HCT116 (cell line): ENCODE results near the gene ATXN1. TPM values are rescaled to one million over a fixed set of nuclear protein-coding genes. Genes with fewer than 3 reads are reported as not detected.

ENCODE experiments used
- ATAC-seq: fragments of 200-7000 bp; cut with Tn5 transposase; 2 replicates; pipeline ENCODE4 v1.9.1; 2020; ENCODE audit warnings: mild to moderate bottlenecking, moderate library complexity
- BruUV-seq: library from RNA; stranded (reverse); fragments of 400-500 nt; replicated peaks from 2 replicates; lab custom pipeline; 2021; lab: Mats Ljungman, UMichigan
- CTCF ChIA-PET: fragments of 300-600 bp; sonication (Branson Sonifier 250); formaldehyde crosslinking; loops from one replicate; lab custom pipeline; 2021; ENCODE audit warnings: antibody characterized with exemption; lab: Charles Lee
- POLR2A ChIA-PET: fragments of 300-600, 350-600 bp; sonication (Branson Sonifier 250); formaldehyde crosslinking; loops from one replicate; lab custom pipeline; 2021; ENCODE audit warnings: antibody characterized with exemption; lab: Charles Lee
- RAD21 ChIA-PET, 2 experiments: fragments of 300-600 bp; sonication (Branson Sonifier 250); formaldehyde crosslinking; loops; one replicate each; lab custom pipeline; 2023; ENCODE audit warnings: low total read pairs in 2 of 2; ENCODE audit not compliant: uncharacterized antibody in 2 of 2, unreplicated experiment in 2 of 2, low non-redundant PET in 1 of 2; lab: Charles Lee
- DNase-seq: peaks from one replicate; pipeline ENCODE4 v3.0.0-alpha.2; 2010; ENCODE audit warnings: low read depth, low spot score
- H2AFZ ChIP-seq: fragments of 200-600 bp; shearing (Covaris generic), sonication (generic); 2 replicates; pipeline ENCODE4 v1.6.1; 2017; ENCODE audit warnings: low read depth, mixed run types, mixed read lengths, antibody characterized with exemption, low read length; ENCODE audit not compliant: poor library complexity, severe bottlenecking
- H3K27ac ChIP-seq: 2 replicates; pipeline ENCODE4 v1.5.1; 2012; ENCODE audit warnings: low read depth, low read length
- H3K27me3 ChIP-seq: fragments of 200-600 bp; sonication (generic); 2 replicates; pipeline ENCODE4 v1.6.1; 2016; ENCODE audit warnings: mixed run types, low read length, mixed read lengths; ENCODE audit not compliant: insufficient read depth
- H3K36me3 ChIP-seq, 2 experiments: fragments of 200-500 bp in 1 of 2; fragments of 200-600 bp in 1 of 2; sonication (Bioruptor generic) in 1 of 2; sonication (generic) in 1 of 2; 2 replicates each; pipeline versions ENCODE4 v1.5.1 to v1.6.1; 2014 to 2016; ENCODE audit warnings: low read length in 2 of 2, inconsistent platforms in 1 of 2, mixed read lengths in 1 of 2, mixed run types in 1 of 2; ENCODE audit not compliant: insufficient read depth in 2 of 2, control insufficient read depth in 1 of 2
- H3K4me1 ChIP-seq, 2 experiments: fragments of 200-600 bp in 1 of 2; sonication (generic) in 1 of 2; 2 replicates each; pipeline versions ENCODE4 v1.5.1 to v1.6.1; 2012 to 2017; ENCODE audit warnings: low read length in 2 of 2, inconsistent platforms in 1 of 2, mild to moderate bottlenecking in 1 of 2, mixed read lengths in 1 of 2, mixed run types in 1 of 2, moderate library complexity in 1 of 2; ENCODE audit not compliant: insufficient read depth in 2 of 2, control insufficient read depth in 1 of 2
- H3K4me2 ChIP-seq: fragments of 200-600 bp; sonication (generic); 2 replicates; pipeline ENCODE4 v1.6.1; 2017; ENCODE audit warnings: mixed run types, low read length, mixed read lengths
- H3K4me3 ChIP-seq, 2 experiments: fragments of 200-600 bp in 1 of 2; sonication (generic) in 1 of 2; replicated peaks in 1 of 2; 2 replicates each; pipeline ENCODE4 v1.5.1; 2011 to 2016; ENCODE audit warnings: low read length in 2 of 2, control low read depth in 1 of 2, low read depth in 1 of 2, mild to moderate bottlenecking in 1 of 2, mixed read lengths in 1 of 2, mixed run types in 1 of 2
- H3K79me2 ChIP-seq: fragments of 200-600 bp; sonication (generic); 2 replicates; pipeline ENCODE4 v1.6.1; 2017; ENCODE audit warnings: mild to moderate bottlenecking, mixed run types, low read length, moderate library complexity, mixed read lengths; ENCODE audit not compliant: insufficient read depth
- H3K9ac ChIP-seq: fragments of 200-600 bp; sonication (generic); 2 replicates; pipeline ENCODE4 v1.6.1; 2016; ENCODE audit warnings: low read length, mixed read lengths
- H3K9me2 ChIP-seq: fragments of 200-600 bp; sonication (generic), shearing (Covaris generic); 2 replicates; pipeline ENCODE4 v1.6.1; 2017; ENCODE audit warnings: mixed run types, mild to moderate bottlenecking, moderate library complexity; ENCODE audit not compliant: insufficient read depth
- H3K9me3 ChIP-seq, 2 experiments: fragments of 200-500 bp in 1 of 2; fragments of 200-600 bp in 1 of 2; sonication (Bioruptor generic) in 1 of 2; sonication (generic) in 1 of 2; 2 replicates each; pipeline ENCODE4 v1.6.1; 2014 to 2017; ENCODE audit warnings: low read length in 2 of 2, mixed read lengths in 2 of 2, inconsistent platforms in 1 of 2, low read depth in 1 of 2, mild to moderate bottlenecking in 1 of 2, mixed run types in 1 of 2, moderate library complexity in 1 of 2; ENCODE audit not compliant: control insufficient read depth in 1 of 2, insufficient read depth in 1 of 2
- H4K20me1 ChIP-seq: fragments of 200-600 bp; sonication (generic), shearing (Covaris generic); 2 replicates; pipeline ENCODE4 v1.6.1; 2017; ENCODE audit warnings: mixed run types, mild to moderate bottlenecking, moderate library complexity; ENCODE audit not compliant: insufficient read depth
- CBX3 ChIP-seq: IDR thresholded peaks from 2 replicates; pipeline ENCODE4 v1.6.1; 2012; ENCODE audit warnings: low read depth
- EGR1 ChIP-seq: IDR thresholded peaks from 2 replicates; pipeline ENCODE4 v1.6.1; 2012; ENCODE audit warnings: low read depth
- ELF1 ChIP-seq: IDR thresholded peaks from 2 replicates; pipeline ENCODE4 v1.6.1; 2012; ENCODE audit warnings: low read depth, borderline replicate concordance
- EZH2 ChIP-seq: fragments of 200-600 bp; sonication (generic); IDR thresholded peaks from 2 replicates; pipeline ENCODE4 v1.6.1; 2017; ENCODE audit warnings: antibody characterized with exemption, mixed run types
- FOSL1 ChIP-seq: IDR thresholded peaks from 2 replicates; pipeline ENCODE4 v1.6.1; 2012; ENCODE audit warnings: low read depth
- MAX ChIP-seq: IDR thresholded peaks from 2 replicates; pipeline ENCODE4 v1.6.1; 2012
- POLR2A ChIP-seq: IDR thresholded peaks from 2 replicates; pipeline ENCODE4 v1.7.0; 2011; ENCODE audit warnings: borderline replicate concordance; ENCODE audit not compliant: insufficient read depth, insufficient read length; ENCODE audit errors: extremely low read depth
- POLR2AphosphoS5 ChIP-seq: IDR thresholded peaks from 2 replicates; pipeline ENCODE4 v1.6.1; 2011; ENCODE audit warnings: mild to moderate bottlenecking, low read depth, low read length, moderate library complexity
- SIN3A ChIP-seq: IDR thresholded peaks from 2 replicates; pipeline ENCODE4 v1.6.1; 2012; ENCODE audit warnings: low read depth
- SP1 ChIP-seq: IDR thresholded peaks from 2 replicates; pipeline ENCODE4 v1.6.1; 2012; ENCODE audit warnings: low read depth
- TCF7L2 ChIP-seq: IDR thresholded peaks from 2 replicates; pipeline ENCODE4 v1.7.0; 2011; ENCODE audit warnings: borderline replicate concordance, inconsistent platforms; ENCODE audit not compliant: insufficient read depth, insufficient read length; ENCODE audit errors: extremely low read depth
- YY1 ChIP-seq: IDR thresholded peaks from 2 replicates; pipeline ENCODE4 v1.6.1; 2011; ENCODE audit warnings: low read length, low read depth, moderate library complexity, mild to moderate bottlenecking; ENCODE audit not compliant: insufficient replicate concordance; ENCODE audit errors: extremely low read depth
- ZBTB33 ChIP-seq: IDR thresholded peaks from 2 replicates; pipeline ENCODE4 v1.6.1; 2011; ENCODE audit warnings: mild to moderate bottlenecking, low read length, moderate library complexity; ENCODE audit not compliant: insufficient replicate concordance; ENCODE audit errors: extremely low read depth
- ZNF274 ChIP-seq: fragments of 200-500 bp; sonication (Bioruptor generic); IDR thresholded peaks from 2 replicates; pipeline ENCODE4 v1.6.1; 2014; ENCODE audit warnings: mild to moderate bottlenecking, low read depth, low read length, inconsistent platforms
- intact Hi-C: fragments of 100-400 bp; cut with micrococcal nuclease; formaldehyde crosslinking; loops from 2 replicates; pipeline ENCODE4 v1.10.0; 2022
- total RNA-seq: library from RNA; stranded (reverse); gene quantifications from one replicate; pipeline ENCODE4 v1.2.1, GENCODE V29; 2021; ENCODE audit not compliant: unreplicated experiment
- TF ChIP-seq, protein P1 (sequence below): IDR thresholded peaks from 2 replicates; pipeline ENCODE4 v1.6.1; 2012

The ATXN1 gene
- total RNA-seq, 1 experiment from 2014 or later: 21.0 TPM

DNA sequence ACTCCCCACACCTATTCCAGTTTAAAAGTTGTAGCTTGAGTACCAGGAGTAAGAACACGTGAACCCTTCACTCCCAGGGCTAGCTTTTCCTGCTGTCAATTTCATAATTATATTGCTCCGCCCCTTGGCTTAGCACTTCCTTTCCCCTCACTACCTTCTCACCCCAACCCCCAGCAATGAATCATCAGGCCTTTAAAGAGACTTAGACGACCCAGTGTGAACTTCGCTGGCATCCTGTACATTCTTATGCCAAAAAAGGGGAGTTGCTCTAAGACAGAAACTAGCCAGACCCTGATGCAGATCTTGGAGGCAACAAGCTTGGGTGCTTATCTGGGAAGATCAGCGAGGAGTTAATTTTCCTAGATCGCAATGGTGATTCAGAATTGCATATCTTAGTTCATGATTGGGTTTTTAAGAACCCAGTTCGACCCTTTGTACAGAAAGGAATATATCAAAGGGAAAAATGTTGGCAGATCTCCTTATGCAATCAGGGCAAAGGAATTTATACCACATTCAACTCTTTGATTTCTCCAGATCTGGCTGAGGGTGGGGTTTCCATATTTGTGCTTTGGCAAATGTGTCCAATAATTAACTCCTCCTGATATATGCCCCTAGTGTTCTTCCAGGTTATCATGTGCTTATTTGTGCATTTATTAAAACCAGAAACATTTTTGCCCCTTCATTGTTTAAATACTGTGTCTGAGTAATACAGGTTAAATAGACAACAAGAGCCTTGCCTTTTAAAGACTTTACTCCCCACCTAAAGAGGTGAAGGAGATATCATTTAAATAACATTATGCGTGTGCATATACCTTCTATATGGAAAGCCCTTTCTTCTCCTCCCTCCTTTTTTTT, 8.1 kb upstream of the ATXN1 start (continued):
- TF ChIP-seq ZBTB33: no peak

- no TSS peak for BruUV-seq
- peak overlapping the region; percentile 33; the same call in 1 of the 2 replicates for H3K9ac ChIP-seq
- no peaks in the 10 kb centered on the region for H3K36me3 ChIP-seq
- no peaks in the 10 kb centered on the region for H3K79me2 ChIP-seq
- no peak for DNase-seq
- no peak for ATAC-seq
- no peaks in the 10 kb centered on the region for H3K9me3 ChIP-seq
- H3K27me3 ChIP-seq: no peaks in the 10 kb centered on the region
- RAD21 ChIA-PET: interaction anchor here in 1 of 2 experiments (0.5 kb wide), 1 partner anchor 1086 kb away, joined by 3 read pairs; no protein-coding TSS in a partner anchor
- peaks cover 72 to 82% of the 10 kb centered on the region in 2 experiments for H3K4me1 ChIP-seq
- H3K4me2 ChIP-seq: peak overlapping the region; percentile 79
- TF ChIP-seq YY1 (no peak), EGR1 (no peak), POLR2A (no peak), SP1 (no peak), POLR2AphosphoS5 (no peak), CBX3 (no peak), TCF7L2 (no peak), FOSL1 (no peak), ZNF274 (no peak), EZH2 (no peak), ELF1 (no peak), MAX (no peak), ZBTB33 (no peak), SIN3A (no peak)
- TF ChIP-seq, protein P1, sequence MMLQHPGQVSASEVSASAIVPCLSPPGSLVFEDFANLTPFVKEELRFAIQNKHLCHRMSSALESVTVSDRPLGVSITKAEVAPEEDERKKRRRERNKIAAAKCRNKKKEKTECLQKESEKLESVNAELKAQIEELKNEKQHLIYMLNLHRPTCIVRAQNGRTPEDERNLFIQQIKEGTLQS: no peak
- intact Hi-C loops: no loop called here
- H3K9me2 ChIP-seq: no peaks in the 10 kb centered on the region
- peak overlapping the region in 1 of 2 experiments; percentile 38; a peak in 1 of 4 replicates for H3K4me3 ChIP-seq
- H4K20me1 ChIP-seq: no peaks in the 10 kb centered on the region
- CTCF ChIA-PET: interaction anchor here (1.0 to 1.2 kb wide), 2 partner anchors 197 to 318 kb away, joined by 3 read pairs; no protein-coding TSS in a partner anchor
- H2AFZ ChIP-seq: no peak overlapping the region
- POLR2A ChIA-PET: interaction anchor here (0.7 to 1.2 kb wide), 3 partner anchors 36 to 61 kb away, joined by 3 to 4 read pairs (median 3); no protein-coding TSS in a partner anchor
- peak overlapping the region; percentile 70; the same call in 1 of the 2 replicates for H3K27ac ChIP-seq
Measured at GRCh38 chr6:16768477-16768830, 7.2 kb upstream of the ATXN1 start.
